ENCODE measurements around the gene MCTP2.

MCTP2 gene

DNA sequence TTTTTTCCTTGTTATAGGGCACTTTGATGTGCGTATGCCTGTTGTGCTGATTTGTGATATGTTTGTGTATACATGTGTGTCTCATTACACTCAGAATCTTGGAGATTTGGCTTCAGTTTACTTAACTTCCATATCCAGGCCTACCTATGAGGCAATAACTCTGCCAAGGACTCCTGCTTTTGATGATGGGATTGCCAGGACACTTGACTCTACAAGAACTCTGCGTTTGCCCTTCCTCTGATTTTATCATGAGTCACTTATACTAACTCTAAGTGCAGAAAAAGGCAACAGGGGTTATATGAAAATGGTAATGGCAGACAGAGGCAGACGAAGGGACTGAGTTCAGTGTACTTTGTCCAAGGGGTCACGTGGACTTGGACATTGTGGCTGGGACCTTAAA lies 33.6 kb downstream of the MCTP2 start:
- DNase-seq, result no peak

DNA sequence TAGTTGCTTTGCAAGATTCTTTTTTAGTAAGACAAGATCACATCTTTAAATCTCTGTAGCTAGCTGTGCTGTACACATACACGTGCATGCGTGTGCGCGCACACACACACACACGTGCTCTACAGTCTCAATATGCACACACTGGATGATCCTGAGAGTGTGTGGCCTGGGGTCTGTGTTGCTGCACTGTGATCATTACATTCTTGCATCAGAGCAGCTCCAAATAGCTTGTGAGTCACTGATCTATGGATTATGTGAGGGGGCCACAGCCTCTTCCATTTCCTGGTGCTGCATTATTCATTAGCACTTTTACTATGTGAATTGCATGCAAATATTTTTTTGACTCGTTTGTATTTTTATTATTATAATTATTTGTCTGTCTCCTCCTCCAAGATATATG lies 34.6 kb downstream of the MCTP2 start:
- DNase-seq, result no peak

DNA sequence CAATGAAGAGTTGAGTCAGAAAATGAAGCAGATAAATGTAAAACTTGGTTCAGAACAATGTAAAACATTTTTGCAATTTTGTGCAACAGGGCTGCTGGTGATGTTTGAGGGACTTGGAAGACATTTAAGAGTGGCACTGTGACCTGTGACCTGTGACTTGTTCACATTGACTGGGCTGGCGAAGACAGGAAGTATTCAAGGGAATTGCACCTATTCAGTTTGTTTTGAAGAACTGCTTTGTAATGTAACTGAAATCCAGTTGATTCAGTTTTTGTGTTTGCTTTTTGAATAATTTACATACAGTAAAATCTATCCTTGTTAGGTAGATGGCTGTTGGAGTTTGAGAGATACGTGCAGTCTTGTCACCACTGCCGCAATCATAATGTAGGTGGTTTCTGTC lies 35.4 kb downstream of the MCTP2 start:
- DNase-seq, result no peak

DNA sequence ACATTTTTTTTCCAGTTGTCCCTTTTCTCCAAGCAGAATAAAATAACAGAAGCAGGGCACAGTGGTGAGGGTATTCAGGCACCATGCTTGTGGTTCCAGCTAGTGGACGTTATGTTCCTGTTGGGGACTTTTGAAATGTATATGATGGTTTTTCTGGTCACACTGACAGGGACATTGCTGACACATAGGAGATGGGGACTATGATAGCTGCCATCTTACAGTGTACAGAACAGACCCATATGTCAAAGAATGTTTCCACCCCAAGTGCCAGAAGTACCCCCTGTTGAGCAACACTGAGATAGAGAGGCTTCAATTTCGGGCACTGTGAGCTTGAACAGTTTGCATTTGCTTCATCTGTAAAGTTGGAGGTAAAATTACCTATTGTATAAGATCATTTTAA lies 38.6 kb downstream of the MCTP2 start:
- DNase-seq, result no peak

DNA sequence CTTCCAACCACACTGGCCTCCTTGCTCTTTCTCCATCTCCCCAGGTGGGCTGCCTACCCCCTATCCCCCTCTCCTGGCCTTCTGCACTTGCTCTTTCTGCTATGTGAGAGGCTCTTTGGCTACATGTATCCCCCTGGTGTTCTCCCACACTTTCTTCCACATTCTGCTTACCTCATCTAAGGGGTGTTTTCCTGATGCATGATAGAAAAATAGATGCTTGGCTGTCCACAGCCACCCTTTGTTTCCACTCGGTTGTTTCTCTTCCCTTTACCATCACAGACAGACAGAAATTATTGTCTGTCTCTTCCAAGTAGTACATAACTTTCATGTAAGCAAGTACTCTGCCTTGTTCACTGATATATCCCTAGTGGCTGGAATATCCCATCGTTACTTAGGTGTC lies 39.2 kb downstream of the MCTP2 start:
- DNase-seq, result no peak

DNA sequence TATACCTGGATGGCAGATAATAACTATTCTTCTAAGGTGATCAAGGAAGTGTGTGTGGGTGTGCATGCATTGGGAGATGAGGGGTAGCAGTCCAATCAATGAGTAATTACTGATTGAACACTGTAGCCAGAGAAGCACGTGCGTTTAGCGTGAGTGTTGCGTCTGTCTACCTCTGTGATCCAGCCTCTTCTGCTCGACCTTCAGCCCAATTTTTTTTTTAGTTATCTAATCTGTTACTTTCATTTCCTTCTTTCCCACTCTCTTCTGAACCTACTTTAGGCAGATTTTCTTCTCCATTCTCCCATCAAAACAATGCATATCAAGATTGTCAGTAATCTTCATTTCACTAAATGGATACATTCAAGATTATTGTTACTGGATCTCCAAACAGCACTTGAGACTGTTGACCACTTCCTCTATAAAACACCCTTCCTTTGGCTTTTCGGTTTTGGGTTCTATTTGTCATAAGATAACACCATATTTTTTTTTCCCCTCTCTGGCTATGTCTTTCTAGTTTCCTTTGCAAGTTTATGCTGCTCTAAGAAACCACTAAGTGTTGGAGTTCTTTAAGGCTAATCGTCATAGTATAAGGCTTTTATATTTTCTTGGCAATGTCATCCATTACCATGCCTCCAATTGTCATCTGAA lies 41.0 kb downstream of the MCTP2 start:
- no peak for DNase-seq

DNA sequence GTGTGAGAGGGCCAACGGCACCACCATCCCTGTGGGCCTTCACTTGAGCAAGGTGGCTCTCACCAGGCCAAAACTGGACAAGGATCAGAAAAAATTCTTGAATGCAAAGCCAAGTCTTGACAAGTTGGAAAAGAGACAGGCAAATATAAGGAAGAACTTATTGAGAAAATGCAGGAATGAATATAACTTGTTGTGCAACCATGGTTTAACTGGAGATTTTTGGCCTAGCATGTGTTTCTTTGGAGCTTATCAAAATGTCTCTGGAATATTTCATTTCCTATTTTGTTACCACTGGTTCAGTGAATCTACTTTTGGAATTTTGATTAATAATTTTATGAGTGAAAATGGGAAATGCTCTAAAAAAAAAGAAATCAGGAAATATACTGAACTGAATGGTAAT lies 42.5 kb downstream of the MCTP2 start:
- no peak for DNase-seq

DNA sequence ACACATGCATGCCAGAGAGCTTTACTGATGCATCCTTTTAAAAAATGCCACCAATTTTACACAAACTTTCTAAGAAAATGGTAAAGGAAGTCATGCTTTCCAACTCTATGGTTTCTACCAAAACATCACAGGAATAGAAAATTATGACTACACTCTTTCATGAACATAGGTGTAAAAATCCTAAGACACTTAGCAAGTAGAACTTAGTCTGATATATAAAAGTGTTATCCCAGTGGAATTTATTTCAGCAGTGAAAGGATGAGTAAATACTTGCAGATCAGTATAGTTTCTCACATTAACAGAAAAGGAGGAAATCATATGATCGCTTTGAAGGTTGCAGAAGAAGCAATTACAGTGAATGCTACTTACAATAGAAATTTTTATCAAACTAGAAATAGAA lies 43.4 kb downstream of the MCTP2 start:
- DNase-seq, result no peak

DNA sequence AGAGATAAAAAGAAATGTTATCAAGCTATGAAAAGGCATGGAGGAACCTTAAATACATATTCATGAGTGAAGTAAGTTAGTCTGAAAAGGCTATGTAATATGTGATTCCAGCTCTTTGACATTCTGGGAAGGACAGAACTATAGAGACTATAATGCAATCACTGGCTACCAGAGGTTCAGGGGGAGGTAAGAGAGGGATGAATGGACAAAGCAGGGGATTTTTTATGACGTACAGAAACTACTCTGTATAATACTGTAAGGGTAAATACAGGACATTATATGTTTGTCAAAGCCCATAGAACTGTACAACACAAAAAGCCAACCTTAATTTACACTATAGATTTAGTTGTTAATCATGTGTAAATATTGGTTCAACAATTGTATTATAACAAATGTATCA lies 46.1 kb downstream of the MCTP2 start:
- DNase-seq, result no peak

DNA sequence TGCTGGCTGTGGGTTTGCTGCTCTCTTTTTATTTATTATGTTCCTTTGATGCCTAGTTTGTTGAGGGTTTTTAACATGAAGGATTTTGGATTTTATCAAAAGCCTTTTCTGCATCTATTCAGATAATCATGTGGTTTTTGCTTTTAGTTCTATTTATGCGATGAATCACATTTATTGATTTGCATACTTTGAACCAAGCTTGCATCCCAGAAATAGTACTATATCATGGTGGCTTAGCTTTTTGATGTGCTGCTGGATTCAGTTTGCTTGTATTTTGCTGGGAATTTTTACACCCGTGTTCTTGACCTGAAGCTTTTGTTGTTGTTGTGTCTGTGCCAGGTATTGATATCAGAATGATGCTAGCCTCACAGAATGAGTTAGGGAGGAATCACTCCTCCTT lies 48.4 kb downstream of the MCTP2 start:
- DNase-seq, result no peak

DNA sequence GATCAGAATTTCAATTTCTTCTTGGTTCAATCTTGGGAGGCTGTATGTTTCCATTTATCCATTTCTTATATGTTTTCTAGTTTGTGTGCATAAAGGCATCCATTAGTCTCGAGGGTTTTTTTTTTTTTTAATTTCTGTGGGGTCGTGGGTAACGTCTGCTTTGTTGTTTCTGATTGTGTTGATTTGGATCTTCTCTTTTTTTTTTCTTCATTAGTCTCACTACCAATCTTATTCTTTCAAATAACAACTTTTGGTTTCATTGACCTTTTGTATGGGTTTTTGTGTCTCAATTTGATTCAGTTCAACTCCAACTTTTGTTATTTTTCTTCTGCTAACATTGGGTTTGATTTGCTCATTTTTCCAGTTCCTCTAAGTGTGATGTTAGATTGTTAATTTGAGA lies 48.9 kb downstream of the MCTP2 start:
- DNase-seq, result no peak

DNA sequence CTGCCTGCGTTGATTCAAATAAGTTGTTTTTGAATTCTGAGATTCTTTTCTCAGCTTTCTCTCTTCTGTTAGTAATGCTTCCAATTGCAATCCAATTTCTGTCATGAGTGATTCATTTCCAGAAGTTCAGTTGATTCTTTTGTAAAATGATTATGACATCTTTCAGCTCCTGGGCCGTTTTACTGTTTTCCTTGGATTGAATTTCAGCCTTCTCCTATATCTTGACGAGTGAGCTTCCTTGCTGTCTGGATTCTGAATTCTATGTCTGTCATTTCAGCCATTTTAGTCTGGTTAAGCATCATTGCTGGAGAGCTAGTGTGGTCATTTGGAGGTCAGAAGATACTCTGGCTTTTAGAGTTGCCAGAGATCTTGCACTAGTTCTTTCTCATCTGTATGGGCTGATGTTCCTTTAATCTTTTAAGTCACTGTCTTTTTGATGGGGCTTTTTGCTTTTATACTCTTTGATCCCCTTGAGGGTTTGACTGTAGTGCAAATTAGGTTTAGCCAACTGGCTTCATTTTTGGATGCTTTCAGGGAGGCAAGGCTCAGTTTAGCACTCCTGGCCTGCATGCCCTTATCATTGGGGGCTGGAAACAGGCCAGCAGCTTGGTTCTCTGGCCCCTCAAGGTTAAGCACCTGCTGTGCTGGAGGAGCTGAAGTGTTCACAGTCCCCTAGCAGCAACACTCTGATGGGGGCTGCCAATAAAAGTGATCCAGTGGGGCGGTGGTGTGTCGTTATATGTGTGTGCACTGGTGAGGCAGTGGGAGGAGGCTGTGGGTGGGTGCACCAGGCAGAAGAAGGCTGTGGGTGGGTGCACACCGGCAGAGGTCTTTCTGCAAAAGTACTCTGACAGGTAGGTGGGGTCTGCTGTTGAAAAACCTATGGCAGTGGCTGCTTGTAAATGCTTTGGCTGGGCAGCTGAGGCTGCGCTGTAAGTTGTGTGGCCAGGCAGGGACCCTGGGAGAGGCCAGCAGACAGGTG lies 51.2 kb downstream of the MCTP2 start:
- no peak for DNase-seq

DNA sequence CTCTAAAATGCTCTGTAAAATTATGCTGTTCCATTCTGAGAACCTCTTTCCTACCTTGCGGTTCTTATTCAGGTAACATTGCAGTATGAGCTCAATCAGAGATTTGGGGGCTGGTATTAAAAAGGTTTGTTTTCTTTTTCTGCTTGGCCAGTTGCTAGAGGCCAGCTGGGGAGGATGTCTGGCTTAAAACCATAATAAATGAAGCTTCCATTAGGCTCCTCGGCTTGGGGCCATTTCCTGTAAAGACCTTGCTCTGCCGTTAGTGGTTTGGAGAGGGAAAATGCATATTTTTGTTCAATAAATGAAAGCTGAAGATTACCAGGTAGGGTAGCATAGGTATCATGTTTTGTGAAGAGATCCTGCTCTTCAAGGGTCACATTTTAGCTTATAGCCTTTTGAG lies 55.2 kb downstream of the MCTP2 start:
- no peak for DNase-seq

DNA sequence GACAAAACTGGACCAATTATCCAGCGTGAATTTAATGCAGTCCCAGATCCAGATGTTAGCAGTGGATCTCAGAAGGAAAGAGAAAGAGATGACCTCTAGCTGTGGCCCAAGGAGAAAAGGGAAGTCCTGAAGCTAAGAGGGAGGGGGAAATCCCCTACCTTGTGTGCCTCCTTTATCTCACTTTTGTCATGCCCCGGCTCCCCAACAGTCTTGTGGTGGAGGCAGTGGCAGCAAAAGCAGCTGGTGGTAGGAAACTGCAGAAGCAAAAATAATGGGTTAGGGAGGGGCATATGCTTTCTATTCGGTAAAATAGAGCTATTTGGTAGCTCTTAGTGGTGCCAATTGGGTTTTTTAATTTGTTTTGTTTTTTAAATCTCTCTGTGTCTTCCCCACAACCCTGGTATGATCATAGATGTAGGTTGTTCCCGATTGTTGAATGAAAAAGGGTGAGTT lies 56.5 kb downstream of the MCTP2 start:
- no peak for DNase-seq

DNA sequence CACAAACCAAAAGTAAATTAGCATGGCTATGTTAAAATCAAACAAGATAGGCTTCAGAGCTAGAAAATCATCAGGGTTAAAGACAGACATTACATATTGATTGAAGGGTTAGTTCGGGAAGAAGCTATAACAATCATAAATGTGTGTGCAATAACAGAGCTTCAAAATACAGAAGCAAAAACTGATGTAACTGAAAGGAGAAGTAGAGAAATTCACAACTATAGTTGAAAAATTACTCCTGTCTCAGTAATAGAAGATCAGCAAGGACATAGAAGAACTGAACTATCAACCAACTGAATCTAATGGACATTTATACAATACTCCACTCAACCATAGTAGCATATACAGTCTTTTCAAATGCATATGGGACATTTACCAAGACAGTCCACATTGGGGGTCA lies 59.4 kb downstream of the MCTP2 start:
- no peak for DNase-seq

DNA sequence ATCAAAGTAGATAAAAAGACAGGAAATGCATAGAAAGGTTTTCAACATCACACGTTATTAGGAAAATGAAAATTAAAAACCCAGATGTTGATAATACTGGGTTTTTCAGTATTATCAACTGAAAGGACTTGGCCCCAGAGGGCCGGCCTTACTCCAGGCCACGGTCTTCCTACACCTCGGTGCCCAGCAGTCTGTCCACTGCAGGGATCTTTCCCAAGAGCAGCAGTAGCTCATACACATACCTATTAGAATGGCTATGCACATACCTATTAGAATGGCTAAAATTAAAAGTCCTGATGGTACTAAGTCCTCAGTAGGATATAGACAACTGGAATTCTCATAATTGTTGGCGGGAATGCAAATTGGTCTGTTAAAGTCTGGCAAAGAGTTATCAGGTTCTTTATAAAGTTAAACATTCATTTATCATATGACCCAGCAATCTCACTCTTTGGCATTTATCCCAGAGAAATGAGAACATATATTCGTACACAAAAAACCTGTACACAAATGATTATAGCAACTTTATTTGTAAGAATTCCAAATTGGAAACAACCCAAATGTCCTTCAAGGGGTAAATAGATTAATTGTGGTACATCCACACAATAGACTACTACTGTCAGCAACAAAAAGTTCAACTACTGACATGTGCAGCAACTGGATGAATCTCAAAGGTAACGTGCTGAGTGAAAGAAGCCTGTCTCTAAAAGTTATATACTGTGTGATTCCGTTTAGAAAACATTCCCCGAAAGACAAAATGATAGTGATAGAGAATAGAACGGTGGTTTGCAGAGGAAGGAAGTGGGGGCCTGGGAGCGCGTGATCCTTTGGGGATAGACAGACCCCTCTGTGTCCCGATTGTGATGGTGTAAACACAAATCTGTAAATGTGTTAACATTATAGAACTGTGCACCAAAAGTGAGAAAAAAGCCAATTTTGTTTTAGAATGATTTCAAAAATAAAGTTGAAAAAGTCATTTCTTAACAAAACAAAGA lies 62.3 kb downstream of the MCTP2 start:
- no peak for DNase-seq

DNA sequence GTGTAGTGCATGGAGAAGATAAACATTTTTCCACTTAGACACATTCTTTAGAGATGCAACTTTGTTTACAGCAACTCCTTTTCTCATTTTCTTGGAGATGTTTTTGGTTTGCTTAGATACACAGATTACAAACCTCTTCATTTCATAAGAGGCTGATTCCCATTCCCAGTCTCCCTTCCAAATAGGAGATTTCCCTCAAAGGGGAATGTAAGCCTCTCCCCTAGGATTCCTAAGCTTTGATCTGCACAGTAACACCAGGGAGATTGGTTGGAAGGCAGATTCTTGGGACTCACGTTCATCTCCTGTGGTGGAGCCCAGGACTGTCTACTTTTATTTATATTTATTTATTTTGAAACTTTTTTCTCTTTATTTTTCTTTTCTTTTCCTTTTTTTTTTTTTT lies 63.2 kb downstream of the MCTP2 start:
- DNase-seq, result no peak

DNA sequence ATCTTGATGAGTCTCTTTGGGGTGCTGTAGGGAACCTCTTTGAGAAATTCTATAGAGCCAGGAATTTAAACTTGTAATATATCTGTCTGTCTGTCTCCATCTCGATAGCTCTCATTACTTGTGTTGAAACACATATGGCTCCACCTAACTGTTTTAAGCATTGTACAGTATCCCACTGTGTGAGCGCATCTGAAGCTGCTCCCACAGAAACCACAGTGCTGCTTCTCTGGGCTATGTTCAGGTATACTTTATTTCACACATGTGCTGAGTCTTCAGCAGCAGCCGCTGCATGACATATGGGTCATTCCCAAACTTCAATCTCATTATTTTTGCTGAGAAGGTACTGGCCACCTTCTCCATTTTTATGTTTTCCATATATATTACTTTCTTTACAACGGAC lies 63.9 kb downstream of the MCTP2 start:
- no peak for DNase-seq

DNA sequence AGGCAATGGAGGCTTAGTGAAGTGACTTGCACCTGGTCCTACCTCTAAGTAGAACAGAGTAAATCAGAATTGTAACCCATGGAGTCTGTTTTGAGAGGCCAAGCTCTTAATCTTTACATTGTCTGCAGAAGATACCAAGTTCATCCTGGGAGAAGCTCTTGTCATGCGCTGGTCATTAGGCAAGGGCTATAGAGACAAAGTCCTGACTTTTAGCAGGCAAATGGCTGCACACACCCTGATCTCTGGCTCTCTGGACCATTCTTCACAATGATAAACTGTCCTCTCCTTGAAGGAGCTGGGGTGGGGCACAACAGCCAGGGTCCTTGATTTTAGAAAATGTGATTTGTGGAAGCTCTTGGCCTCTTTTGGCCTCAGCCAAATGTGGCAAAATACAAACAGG lies 65.4 kb downstream of the MCTP2 start:
- no peak for DNase-seq

DNA sequence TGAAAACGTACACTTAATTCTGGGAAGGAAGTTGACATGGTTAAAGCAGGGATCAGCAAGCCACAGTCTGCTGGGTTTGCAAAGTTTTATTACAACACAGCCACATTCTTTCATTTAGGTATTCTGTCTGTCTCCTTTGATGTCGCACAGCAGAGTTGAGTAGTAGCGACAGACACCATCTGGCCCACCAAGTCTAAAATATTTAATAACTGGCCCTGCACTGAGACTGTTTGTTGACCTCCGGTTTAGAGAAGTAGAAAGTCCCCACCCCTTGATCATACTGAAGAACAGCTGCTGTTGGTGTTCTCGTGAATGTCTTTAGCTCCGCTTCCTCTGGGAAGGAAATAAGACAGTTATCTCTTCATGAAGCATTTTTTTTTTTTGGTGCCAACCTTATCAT lies 66.2 kb downstream of the MCTP2 start:
- DNase-seq, result no peak

DNA sequence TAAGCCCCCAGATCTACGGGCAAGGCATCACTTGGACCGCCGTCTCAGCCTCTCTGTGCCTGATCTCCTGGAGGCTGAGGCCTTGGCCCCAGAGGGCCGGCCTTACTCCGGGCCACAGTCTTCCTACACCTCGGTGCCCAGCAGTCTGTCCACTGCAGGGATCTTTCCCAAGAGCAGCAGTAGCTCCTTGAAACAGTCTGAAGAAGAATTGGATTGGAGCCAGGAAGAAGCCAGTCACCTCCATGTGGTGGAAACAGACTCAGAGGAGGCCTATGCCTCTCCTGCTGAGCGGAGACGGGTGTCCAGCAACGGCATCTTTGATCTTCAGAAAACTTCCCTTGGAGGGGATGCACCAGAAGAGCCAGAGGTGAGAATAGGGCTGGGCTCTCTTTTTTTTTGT lies 67.0 kb downstream of the MCTP2 start:
- DNase-seq, result no peak

DNA sequence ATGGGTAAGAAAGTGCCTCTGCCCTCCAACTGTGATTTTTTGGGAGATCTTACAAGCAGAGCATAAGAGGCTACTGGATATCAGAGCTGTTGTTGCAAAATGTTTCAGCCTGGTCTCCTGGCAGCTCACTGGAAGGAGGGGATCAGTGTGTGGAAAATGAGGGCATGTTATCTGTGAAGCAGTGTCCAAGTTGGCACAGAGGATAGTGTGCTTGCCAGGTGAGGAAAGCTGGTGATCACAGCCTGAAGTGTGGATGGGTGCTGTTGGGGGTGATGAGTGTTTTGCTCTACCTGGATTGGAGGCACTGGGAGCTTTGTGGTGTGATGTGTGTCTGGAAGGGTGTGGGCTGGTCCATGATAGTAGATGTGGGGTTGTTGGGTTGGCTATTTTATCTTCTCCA lies 69.3 kb downstream of the MCTP2 start:
- no peak for DNase-seq

DNA sequence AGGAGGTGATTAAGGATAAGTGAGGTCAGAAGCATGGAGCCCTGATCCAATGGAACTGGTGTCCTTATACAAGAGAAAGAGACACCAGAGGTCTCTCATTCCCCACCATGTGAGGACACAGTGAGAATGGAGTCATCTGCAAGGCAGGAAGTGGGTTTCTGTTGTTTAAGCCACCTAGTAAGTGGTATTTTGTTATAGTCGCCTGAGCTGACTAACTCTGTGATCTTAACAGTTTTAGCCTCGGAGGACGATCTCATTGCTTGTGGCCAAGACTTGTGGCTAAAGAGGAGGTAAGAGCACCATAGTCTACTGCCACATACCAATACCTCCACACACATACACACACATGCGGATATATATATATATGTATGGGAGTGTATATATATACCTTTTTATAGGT lies 73.8 kb downstream of the MCTP2 start:
- DNase-seq, result no peak

Measured in DMS79 (cell line).